ENCODE results near the gene P2RY8. TPM values are rescaled to one million over a fixed set of nuclear protein-coding genes. Genes with fewer than 3 reads are reported as not detected.

The P2RY8 gene
- total RNA-seq, 1 experiment from 2014 or later = 0.37 TPM

- TF ChIP-seq ZSCAN18 (CRISPR knock-in tag; IDR thresholded peaks at IDR 0.05) = no peak
Observed at GRCh38 chrX:1435241-1435895, 101.6 kb downstream of the P2RY8 start (continued).

GRCh38 chrX:1434871-1435240, 102.1 kb downstream of the P2RY8 start:
- no peak for TF ChIP-seq E2F4 (CRISPR knock-in tag; IDR thresholded peaks at IDR 0.05; ENCODE audit: borderline replicate concordance, low read depth)
- TF ChIP-seq CDX4 (CRISPR knock-in tag; IDR thresholded peaks at IDR 0.05; ENCODE audit: borderline replicate concordance) = no peak
- no peak for ATAC-seq
- POLR2A ChIA-PET = no interaction called here
- DNase-seq (ENCODE audit: low spot score) = no peak
- H3K36me3 Mint-ChIP-seq = peaks cover 48% of the 10 kb centered on the region
- H3K4me3 Mint-ChIP-seq = no peak overlapping the region
- H3K27me3 Mint-ChIP-seq (ENCODE audit: low read depth) = no peaks in the 10 kb centered on the region
- H3K4me1 Mint-ChIP-seq = no peaks in the 10 kb centered on the region; the same call in 1 of the 2 replicates
- CTCF ChIA-PET = no interaction called here
- H3K27ac Mint-ChIP-seq = no peak overlapping the region
- H3K9me3 Mint-ChIP-seq = peaks cover 9% of the 10 kb centered on the region; the same call in 1 of the 2 replicates

GRCh38 chrX:1433646-1434357, 103.2 kb downstream of the P2RY8 start:
- Mint-ChIP-seq H3K4me1 (no peaks in the 10 kb centered on the region; the same call in 1 of the 2 replicates), H3K27ac (no peak overlapping the region; the same call in 1 of the 2 replicates), H3K4me3 (no peak overlapping the region), H3K27me3 (ENCODE audit: low read depth) (no peaks in the 10 kb centered on the region), H3K9me3 (peaks cover 9% of the 10 kb centered on the region; the same call in 1 of the 2 replicates), H3K36me3 (peaks cover 45% of the 10 kb centered on the region)
- DNase-seq (ENCODE audit: low spot score) (no peak), ATAC-seq (no peak)
- ChIA-PET POLR2A (no interaction called here), CTCF (no interaction called here)
- no peak for TF ChIP-seq AR (CRISPR knock-in tag; IDR thresholded peaks at IDR 0.05)
- TF ChIP-seq ATF6 (CRISPR knock-in tag; IDR thresholded peaks at IDR 0.05) = no peak
- no peak for TF ChIP-seq STAT6 (CRISPR knock-in tag; conservative IDR thresholded peaks at IDR 0.05; ENCODE audit: low read depth)
